ENCODE results near the gene ABHD8.

DNA sequence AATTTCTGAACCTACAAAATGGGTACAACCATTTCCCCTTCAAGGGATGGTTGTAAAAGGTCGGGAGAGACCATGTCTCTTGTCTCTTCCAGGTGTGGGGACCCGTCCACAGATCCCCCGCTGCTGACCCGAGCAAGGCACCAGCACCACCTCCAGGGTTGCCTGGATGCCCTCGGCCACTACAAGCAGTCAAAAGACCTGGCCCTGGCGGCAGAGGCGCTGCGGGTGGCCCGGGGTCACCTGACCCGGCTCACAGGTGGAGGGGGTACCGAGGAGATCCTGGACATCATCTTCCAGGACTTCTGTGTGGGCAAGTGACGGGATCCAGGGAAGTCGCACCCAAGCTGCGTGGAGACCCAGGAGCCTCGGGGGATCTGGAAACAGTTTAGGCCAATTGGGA lies 38.2 kb upstream of the ABHD8 start:
- no peak for TF ChIP-seq CTCF (IDR thresholded peaks at IDR 0.05)
- no peak for TF ChIP-seq POLR2A (IDR thresholded peaks at IDR 0.05)

All from Peyer's patch (tissue), 4 donors.